K562 (cell line): ENCODE measurements around the gene TMPRSS9. TPM values are rescaled to one million over a fixed set of nuclear protein-coding genes. Genes with fewer than 3 reads are reported as not detected.

Source experiments
- BRD9 ChIP-seq: fragments of 450-650 bp; IDR thresholded peaks from 2 replicates; pipeline ENCODE4 v1.6.1; 2018; ENCODE audit warnings: low read depth; ENCODE audit not compliant: partially characterized antibody
- C11orf30 ChIP-seq: fragments of 450-650 bp; IDR thresholded peaks from 2 replicates; pipeline ENCODE4 v1.6.1; 2016; ENCODE audit warnings: low read depth, mild to moderate bottlenecking
- CHD2 ChIP-seq: IDR thresholded peaks from 2 replicates; pipeline ENCODE4 v1.6.1; 2011; ENCODE audit warnings: low read depth, low read length
- CTCF ChIP-seq, 3 experiments: IDR thresholded peaks in 2 of 3; conservative IDR thresholded peaks in 1 of 3; 2 replicates each; pipeline ENCODE4 v1.5.1; 2011 to 2012; ENCODE audit warnings: low read length in 3 of 3, mild to moderate bottlenecking in 3 of 3, control low read depth in 2 of 3, improper control_type of control experiment in 1 of 3, inconsistent platforms in 1 of 3, low read depth in 1 of 3, mixed read lengths in 1 of 3, moderate library complexity in 1 of 3; ENCODE audit not compliant: insufficient read depth in 2 of 3
- HDGF ChIP-seq: fragments of 450-650 bp; IDR thresholded peaks from 2 replicates; pipeline ENCODE4 v1.6.1; 2016
- NCOR1 ChIP-seq: fragments of 450-650 bp; IDR thresholded peaks from 2 replicates; pipeline ENCODE4 v1.6.1; 2016; ENCODE audit warnings: mild to moderate bottlenecking, moderate library complexity
- NR2C1 ChIP-seq, 2 experiments: fragments of 450-650 bp; IDR thresholded peaks; 2 replicates each; pipeline ENCODE4 v1.6.1; 2017; ENCODE audit warnings: mild to moderate bottlenecking in 2 of 2, antibody characterized with exemption in 1 of 2, inconsistent platforms in 1 of 2, missing compliant biosample characterization in 1 of 2, missing genetic modification characterization in 1 of 2
- RREB1 ChIP-seq: fragments of 250-450 bp; sonication (Bioruptor Pico); IDR thresholded peaks from 2 replicates; pipeline ENCODE4 v1.4.0; 2020
- SMAD4 ChIP-seq: fragments of 250-450 bp; sonication (Bioruptor Pico); conservative IDR thresholded peaks from 2 replicates; pipeline ENCODE4 v1.8.0; 2021; ENCODE audit warnings: inconsistent platforms, mild to moderate bottlenecking, moderate library complexity
- SMARCE1 ChIP-seq: fragments of 450-650 bp; IDR thresholded peaks from 2 replicates; pipeline ENCODE4 v1.7.1; 2016; ENCODE audit warnings: mild to moderate bottlenecking
- TCF3 ChIP-seq: sonication (generic); formaldehyde crosslinking; IDR thresholded peaks from 2 replicates; pipeline ENCODE4 v1.4.0; 2020; ENCODE audit warnings: mild to moderate bottlenecking, missing genetic modification reagents
- ZKSCAN8 ChIP-seq: fragments of 200-800 bp; sonication (Bioruptor generic); IDR thresholded peaks from 2 replicates; pipeline ENCODE4 v1.6.1; 2016; ENCODE audit warnings: missing genetic modification characterization, missing compliant biosample characterization
- ZNF134 ChIP-seq: fragments of 250-450 bp; sonication (Bioruptor Pico); conservative IDR thresholded peaks from 2 replicates; pipeline ENCODE4 v1.4.0; 2020
- ZNF655 ChIP-seq: fragments of 250-450 bp; sonication (Bioruptor Pico); IDR thresholded peaks from 2 replicates; pipeline ENCODE4 v1.5.0; 2021
- polyA plus RNA-seq, 8 experiments: library from polyadenylated mRNA; depleted of rRNA in 4 of 8; stranded (reverse) in 5 of 8; unstranded in 3 of 8; fragments of >200 nt; fragmentation: Nextera tagmentation in 2 of 8; fragmentation: Illumina TruSeq in 1 of 8; extraction: Ambion mirVana in 2 of 8; extraction: Trizol in 1 of 8; gene quantifications; 2 replicates each; pipeline versions ENCODE4 v1.2.1 to v1.2.3, GENCODE V29; 2011 to 2014; ENCODE audit warnings: inconsistent platforms in 1 of 8, missing spikeins in 1 of 8
- total RNA-seq, 7 experiments: library from RNA; depleted of rRNA in 6 of 7; stranded (reverse); fragments of >200 nt in 6 of 7; fragmentation: Illumina TruSeq in 2 of 7; extraction: Trizol in 2 of 7; gene quantifications; 2 replicates each; pipeline versions ENCODE4 v1.2.1 to v1.2.3, GENCODE V29; 2011 to 2021; ENCODE audit warnings: low replicate concordance in 1 of 7

The TMPRSS9 gene
- total and polyA plus RNA-seq, 9 of the 15 experiments (the other 6 are each of a cell fraction or from before 2014, with no cell fraction given) = 0.01 to 0.03 TPM; not detected in 7

GRCh38 chr19:2468596-2468995 is 108.5 kb downstream of the TMPRSS9 start (continued):
- no peak for TF ChIP-seq CTCF (IDR thresholded peaks at IDR 0.05 in 2 of 3, conservative IDR thresholded peaks at IDR 0.05 in 1 of 3; ENCODE audit: insufficient read depth in 2 of 3, low read depth in 1 of 3, low read length in 3 of 3)
- TF ChIP-seq SMARCE1 = no peak
- TF ChIP-seq SMAD4 = no peak
- TF ChIP-seq C11orf30 = no peak
- TF ChIP-seq HDGF = no peak
- TF ChIP-seq ZKSCAN8 (CRISPR knock-in tag) = no peak
- TF ChIP-seq RREB1 (CRISPR knock-in tag) = no peak
- TF ChIP-seq BRD9 = no peak
- TF ChIP-seq TCF3 = no peak
- no peak for TF ChIP-seq NCOR1
- TF ChIP-seq ZNF134 (CRISPR knock-in tag) = no peak
- no peak for TF ChIP-seq NR2C1 (IDR thresholded peaks at IDR 0.05)
- no peak for TF ChIP-seq NR2C1 (tag; IDR thresholded peaks at IDR 0.05)
- no peak for TF ChIP-seq CHD2
- no peak for TF ChIP-seq ZNF655 (CRISPR knock-in tag)
